Fibroblast of lung (primary cell): Measurements from ENCODE around the gene BBS2.

ENCODE experiments used
- CTCF ChIP-seq, 2 donors: IDR thresholded peaks in 1 of 2; conservative IDR thresholded peaks in 1 of 2; 1 replicate in 1 of 2; 2 replicates in 1 of 2; pipeline ENCODE4 v1.5.1; 2011 to 2012; ENCODE audit warnings: low read length in 2 of 2, control low read depth in 1 of 2, inconsistent platforms in 1 of 2, low read depth in 1 of 2, mild to moderate bottlenecking in 1 of 2
- EZH2 ChIP-seq: IDR thresholded peaks from 2 replicates; pipeline ENCODE4 v1.5.1; 2012; ENCODE audit warnings: low read length, control low read depth, mild to moderate bottlenecking; ENCODE audit errors: missing control alignments

DNA sequence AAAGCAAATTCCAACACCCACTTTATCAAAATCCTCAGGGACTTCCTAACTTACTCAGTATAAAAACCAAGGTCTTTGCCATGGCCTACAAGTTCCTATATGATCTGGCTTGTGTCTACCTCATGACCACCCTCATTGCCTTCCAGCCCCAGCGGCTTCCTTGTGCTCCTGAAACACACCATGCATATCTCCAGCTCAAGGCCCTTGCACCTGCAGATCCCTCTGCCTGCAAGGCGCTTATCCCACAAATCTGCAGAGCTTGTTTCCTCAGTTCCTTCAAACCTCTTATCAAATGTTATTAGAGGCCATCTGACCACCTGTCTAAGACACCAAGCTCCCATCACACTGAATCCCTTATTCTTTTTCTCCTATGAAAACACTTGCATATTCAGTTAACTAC, 2.6 kb downstream of the BBS2 start:
- no peak for TF ChIP-seq CTCF (conservative IDR thresholded peaks at IDR 0.05 in 1 of 2, IDR thresholded peaks at IDR 0.05 in 1 of 2; ENCODE audit: low read depth in 1 of 2, low read length in 2 of 2)
- TF ChIP-seq EZH2, result no peak
